BE2C (cell line): ENCODE measurements around the gene RPL27. TPM values are rescaled to one million over a fixed set of nuclear protein-coding genes. Genes with fewer than 3 reads are reported as not detected.

ENCODE experiments used
- DNase-seq: peaks from one replicate; pipeline ENCODE4 v3.0.0-alpha.2; 2020
- H3K27me3 ChIP-seq: fragments of 250-450 bp; sonication (Bioruptor Pico); 2 replicates; pipeline ENCODE4 v1.5.1; 2020; ENCODE audit warnings: mild to moderate bottlenecking
- H3K36me3 ChIP-seq: fragments of 250-450 bp; sonication (Bioruptor Pico); 2 replicates; pipeline ENCODE4 v1.5.1; 2020; ENCODE audit warnings: mild to moderate bottlenecking
- H3K4me1 ChIP-seq: fragments of 250-450 bp; sonication (Bioruptor Pico); 2 replicates; pipeline ENCODE4 v1.5.1; 2020
- H3K4me3 ChIP-seq: 2 replicates; pipeline ENCODE4 v1.5.1; 2011; ENCODE audit warnings: low read depth, low read length
- H3K9me3 ChIP-seq: fragments of 250-450 bp; sonication (Bioruptor Pico); 2 replicates; pipeline ENCODE4 v1.5.1; 2020
- polyA plus RNA-seq: library from polyadenylated mRNA; unstranded; fragments of >200 nt; gene quantifications from one replicate; pipeline ENCODE4 v1.2.1, GENCODE V29; 2012; ENCODE audit warnings: low read depth, missing spikeins; ENCODE audit not compliant: insufficient read length, insufficient read depth
- TF ChIP-seq, protein P1 (sequence below): IDR thresholded peaks from 2 replicates; pipeline ENCODE4 v1.5.1; 2012; ENCODE audit warnings: mild to moderate bottlenecking, low read depth, low read length

The RPL27 gene
- 1,966 TPM for polyA plus RNA-seq

DNA sequence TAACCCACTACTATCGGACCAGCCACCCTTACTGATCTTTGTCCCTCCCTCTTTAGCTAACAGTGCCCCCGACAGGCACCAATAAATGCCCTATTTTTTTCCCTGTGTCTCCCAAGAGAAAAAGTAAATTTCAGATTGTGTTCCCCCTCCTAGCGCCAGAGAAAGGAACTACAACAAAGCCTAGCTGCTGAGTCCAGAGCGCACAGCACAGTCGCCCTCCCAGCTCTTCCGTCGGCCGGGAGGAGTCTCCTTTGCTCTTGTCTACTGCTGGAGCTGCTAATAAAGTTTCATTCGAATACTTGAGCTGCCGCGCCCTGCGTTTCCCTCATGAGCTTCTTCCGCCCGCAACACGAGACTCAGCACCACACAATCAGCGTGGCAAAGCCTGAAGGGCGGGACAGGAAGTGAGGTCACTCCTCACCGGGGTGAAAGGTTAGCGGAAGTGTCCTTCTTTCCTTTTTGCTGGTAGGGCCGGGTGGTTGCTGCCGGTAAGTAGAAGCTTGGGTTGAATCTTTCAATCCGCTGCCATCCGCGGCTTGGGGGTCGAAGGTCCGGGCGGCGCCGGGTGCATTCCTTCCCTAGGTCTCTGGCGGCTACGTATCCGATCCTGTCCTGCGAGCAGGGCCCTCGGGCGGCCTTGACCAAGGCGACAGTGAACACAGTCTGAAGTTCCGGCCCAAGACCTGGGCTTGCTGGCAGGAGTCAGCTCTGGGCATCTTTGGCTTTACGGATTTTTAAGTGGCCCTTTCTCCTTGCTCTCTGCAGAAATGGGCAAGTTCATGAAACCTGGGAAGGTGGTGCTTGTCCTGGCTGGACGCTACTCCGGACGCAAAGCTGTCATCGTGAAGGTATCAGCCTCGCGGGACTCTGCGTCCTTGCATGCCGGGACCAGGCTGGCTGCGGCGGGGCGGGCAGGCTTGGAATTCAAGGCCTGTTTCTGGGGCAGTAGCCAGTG, at the start of gene RPL27:
Gene RPL27 (plus strand): TSS at position 436 of the 955 bp plus-strand sequence. CDS start 332 bp downstream, at position 768.
- H3K36me3 ChIP-seq: peaks cover 50% of the 10 kb centered on the region
- no peaks in the 10 kb centered on the region for H3K4me1 ChIP-seq
- H3K9me3 ChIP-seq: no peaks in the 10 kb centered on the region
- TF ChIP-seq, protein P1, sequence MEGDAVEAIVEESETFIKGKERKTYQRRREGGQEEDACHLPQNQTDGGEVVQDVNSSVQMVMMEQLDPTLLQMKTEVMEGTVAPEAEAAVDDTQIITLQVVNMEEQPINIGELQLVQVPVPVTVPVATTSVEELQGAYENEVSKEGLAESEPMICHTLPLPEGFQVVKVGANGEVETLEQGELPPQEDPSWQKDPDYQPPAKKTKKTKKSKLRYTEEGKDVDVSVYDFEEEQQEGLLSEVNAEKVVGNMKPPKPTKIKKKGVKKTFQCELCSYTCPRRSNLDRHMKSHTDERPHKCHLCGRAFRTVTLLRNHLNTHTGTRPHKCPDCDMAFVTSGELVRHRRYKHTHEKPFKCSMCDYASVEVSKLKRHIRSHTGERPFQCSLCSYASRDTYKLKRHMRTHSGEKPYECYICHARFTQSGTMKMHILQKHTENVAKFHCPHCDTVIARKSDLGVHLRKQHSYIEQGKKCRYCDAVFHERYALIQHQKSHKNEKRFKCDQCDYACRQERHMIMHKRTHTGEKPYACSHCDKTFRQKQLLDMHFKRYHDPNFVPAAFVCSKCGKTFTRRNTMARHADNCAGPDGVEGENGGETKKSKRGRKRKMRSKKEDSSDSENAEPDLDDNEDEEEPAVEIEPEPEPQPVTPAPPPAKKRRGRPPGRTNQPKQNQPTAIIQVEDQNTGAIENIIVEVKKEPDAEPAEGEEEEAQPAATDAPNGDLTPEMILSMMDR: peak; percentile 89
- peak; percentile 97 for DNase-seq
- peak within 1 kb of the TSS; percentile 100 for H3K4me3 ChIP-seq
- no peaks in the 10 kb centered on the region for H3K27me3 ChIP-seq

DNA sequence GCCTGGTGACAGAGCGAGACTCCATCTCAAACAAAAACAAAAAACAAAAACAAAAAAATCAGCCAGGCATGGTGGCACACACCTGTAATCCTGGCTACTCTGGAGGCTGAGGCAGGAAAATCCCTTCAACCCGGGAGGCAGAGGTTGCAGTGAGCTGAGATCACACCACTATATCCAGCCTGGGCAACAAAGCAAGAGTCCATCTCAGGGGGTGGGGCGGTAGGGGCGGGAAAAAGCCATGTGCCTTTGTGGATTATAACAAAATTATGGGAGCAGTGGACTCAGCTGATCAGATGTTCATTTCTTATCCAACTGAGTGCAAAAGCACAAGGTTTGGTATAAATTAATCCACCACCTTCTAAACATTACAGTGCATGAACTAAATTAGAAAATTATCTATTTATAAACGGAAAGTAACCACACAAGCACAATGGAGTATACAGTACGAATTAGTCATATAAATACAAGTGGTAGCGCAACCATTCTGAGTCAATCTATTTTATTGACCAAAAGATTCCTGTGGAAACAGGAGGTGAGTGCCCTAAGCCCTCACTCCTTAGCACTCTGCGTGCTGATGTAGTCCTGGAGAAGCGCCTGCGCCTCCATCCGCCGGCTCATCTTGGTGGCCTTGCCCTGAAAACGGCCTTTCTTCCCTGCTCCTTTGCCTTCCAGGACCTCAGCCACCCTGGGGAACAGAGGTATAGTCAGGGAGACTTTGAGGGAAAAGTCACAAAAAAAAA, 48.0 kb upstream of the RPL27 start:
- H3K27me3 ChIP-seq: no peaks in the 10 kb centered on the region
- peaks cover 51% of the 10 kb centered on the region for H3K36me3 ChIP-seq
- no peaks in the 10 kb centered on the region for H3K4me1 ChIP-seq
- TF ChIP-seq, protein P1: no peak
- H3K9me3 ChIP-seq: no peaks in the 10 kb centered on the region
- DNase-seq: no peak
- H3K4me3 ChIP-seq: no peak overlapping the region

DNA sequence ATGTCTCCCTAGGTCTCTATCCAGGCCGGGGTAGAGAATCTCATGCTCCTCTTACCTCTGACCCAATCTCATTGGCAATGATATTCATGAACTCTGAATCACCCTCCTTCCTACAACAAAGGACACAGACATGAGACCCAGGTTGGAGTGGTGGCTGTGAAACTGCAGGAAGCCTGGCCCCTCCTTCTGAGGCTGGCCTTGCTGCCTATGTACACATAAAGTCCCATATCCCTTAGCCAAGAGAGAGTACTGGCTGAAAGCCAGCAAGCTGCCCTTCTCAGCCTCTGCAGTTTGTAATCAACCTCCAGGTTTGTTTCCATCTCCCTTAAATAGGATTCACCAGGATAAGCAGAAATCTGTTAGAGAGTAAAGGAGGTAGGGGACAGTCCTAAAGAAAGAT, 44.5 kb upstream of the RPL27 start:
- Histone ChIP-seq H3K36me3 (peaks cover 76% of the 10 kb centered on the region), H3K4me1 (no peaks in the 10 kb centered on the region), H3K9me3 (no peaks in the 10 kb centered on the region), H3K4me3 (no peak overlapping the region), H3K27me3 (no peaks in the 10 kb centered on the region)
- TF ChIP-seq, protein P1: no peak
- DNase-seq: no peak

DNA sequence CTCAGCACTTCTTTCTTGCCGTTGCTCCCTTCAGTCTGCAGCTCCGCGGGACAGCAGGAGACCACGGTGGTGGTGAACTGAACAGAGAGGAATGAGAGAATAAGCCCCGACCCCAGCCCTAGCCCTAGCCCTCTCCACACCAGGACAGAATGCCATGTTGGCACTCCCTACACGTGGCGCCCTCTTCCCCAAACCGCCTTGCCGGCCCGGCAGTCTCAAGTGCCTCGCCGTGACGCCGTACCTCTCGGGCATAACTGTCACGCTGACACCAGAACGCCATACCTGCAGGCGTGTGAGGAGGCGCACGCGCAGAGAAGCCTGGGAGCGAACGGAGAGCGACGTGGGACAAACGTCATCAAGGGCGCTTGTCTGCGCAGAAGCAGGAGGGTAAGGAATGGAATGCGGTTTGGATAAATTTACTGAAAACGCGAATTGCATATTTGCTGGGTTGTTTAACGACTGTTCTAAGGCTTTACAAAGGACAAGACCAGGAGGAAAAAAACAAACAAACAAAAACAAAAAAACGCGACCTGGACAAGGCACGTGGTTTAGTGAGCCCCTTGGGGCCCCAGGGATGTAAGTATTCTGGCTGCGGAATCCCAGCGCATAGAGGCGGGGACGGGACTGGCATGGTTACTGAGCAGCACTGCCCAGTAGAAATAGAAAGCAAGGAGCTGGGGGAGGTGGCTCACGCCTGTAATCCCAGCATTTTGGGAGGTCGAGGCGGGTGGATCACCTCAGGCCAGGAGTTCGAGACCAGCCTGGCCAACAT, 33.9 kb upstream of the RPL27 start, which contains the start of gene AARSD1:
Gene AARSD1 (minus strand): TSS at position 294 of the 772 bp plus-strand sequence. CDS start 14 bp downstream, at position 280.
- Histone ChIP-seq H3K4me1 (no peaks in the 10 kb centered on the region), H3K36me3 (peaks cover 32% of the 10 kb centered on the region), H3K4me3 (peak within 1 kb of the TSS; percentile 99), H3K27me3 (no peaks in the 10 kb centered on the region), H3K9me3 (no peaks in the 10 kb centered on the region)
- peak; percentile 90 for DNase-seq
- TF ChIP-seq, protein P1: no peak

DNA sequence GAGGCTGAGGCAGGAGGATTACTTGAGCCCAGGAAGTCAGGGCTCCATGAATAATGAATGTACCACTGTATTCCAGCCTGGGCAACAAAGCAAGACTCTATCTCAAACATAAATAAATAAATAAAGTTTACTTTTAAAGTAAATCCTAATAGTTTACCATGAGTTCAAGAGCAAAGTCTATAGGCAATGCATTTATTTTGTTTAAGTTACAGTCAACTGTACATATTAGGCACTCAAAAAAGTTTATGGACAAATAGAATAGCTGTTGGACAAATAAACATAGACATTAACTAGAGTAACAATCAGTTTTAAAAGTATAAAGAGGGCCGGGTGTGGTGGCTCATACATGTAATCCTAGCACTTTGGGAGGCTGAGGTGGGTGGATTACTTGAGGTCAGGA, 30.3 kb upstream of the RPL27 start:
- no peaks in the 10 kb centered on the region for H3K4me1 ChIP-seq
- TF ChIP-seq, protein P1: no peak

More for the DNA sequence above, 30.3 kb upstream of the RPL27 start:
- no peak for DNase-seq
- Histone ChIP-seq H3K9me3 (no peaks in the 10 kb centered on the region), H3K27me3 (no peaks in the 10 kb centered on the region), H3K4me3 (no peak overlapping the region), H3K36me3 (no peaks in the 10 kb centered on the region)
